ENCODE data around the gene OPTC. TPM values are rescaled to one million over a fixed set of nuclear protein-coding genes. Genes with fewer than 3 reads are reported as not detected.

Gene OPTC
- total and polyA plus RNA-seq, 9 donors, result 0.08 TPM; not detected in 8

DNA sequence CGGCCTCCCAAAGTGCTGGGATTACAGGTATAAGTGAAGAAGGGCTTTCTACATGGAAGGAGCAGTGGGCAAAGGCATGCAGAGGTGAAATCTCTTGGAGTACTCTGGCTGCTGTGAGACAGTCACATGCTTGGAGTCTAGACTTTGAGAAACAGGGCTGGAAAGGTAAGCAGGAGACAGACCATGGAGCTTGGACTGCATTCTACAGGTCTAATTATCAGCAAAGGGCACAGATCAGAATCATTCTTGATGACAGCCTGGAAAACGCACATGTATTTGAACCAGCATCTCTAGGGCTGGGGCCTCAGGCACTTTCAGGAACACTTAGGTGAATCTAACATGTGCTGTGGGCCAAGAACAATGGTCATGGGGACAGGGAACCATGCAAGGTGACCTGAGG is 25.6 kb upstream of the OPTC start:
- DNase-seq, result no peak
- Histone ChIP-seq H3K4me1 (ENCODE audit: insufficient read depth) (peaks cover 50% of the 10 kb centered on the region), H3K36me3 (no peaks in the 10 kb centered on the region), H3K27me3 (no peaks in the 10 kb centered on the region), H3K9me3 (no peaks in the 10 kb centered on the region), H3K27ac (peak overlapping the region in 1 of 2 donors; percentile 45), H3K4me3 (no peak overlapping the region)
- 94 to 95% (median 95%) methylated on average over 2 of the region's 2 CpGs for WGBS, 3 donors
- intact Hi-C loops (cut with DNase I), result no loop called here
- TF ChIP-seq EP300 (IDR thresholded peaks at IDR 0.05), result no peak

- TF ChIP-seq, protein P1, sequence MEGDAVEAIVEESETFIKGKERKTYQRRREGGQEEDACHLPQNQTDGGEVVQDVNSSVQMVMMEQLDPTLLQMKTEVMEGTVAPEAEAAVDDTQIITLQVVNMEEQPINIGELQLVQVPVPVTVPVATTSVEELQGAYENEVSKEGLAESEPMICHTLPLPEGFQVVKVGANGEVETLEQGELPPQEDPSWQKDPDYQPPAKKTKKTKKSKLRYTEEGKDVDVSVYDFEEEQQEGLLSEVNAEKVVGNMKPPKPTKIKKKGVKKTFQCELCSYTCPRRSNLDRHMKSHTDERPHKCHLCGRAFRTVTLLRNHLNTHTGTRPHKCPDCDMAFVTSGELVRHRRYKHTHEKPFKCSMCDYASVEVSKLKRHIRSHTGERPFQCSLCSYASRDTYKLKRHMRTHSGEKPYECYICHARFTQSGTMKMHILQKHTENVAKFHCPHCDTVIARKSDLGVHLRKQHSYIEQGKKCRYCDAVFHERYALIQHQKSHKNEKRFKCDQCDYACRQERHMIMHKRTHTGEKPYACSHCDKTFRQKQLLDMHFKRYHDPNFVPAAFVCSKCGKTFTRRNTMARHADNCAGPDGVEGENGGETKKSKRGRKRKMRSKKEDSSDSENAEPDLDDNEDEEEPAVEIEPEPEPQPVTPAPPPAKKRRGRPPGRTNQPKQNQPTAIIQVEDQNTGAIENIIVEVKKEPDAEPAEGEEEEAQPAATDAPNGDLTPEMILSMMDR (IDR thresholded peaks at IDR 0.05), result no peak
- TF ChIP-seq POLR2A (IDR thresholded peaks at IDR 0.05) (no peak), EP300 (IDR thresholded peaks at IDR 0.05) (no peak)
- DNase-seq, result peak in 2 of 5 donors; percentile 42 to 50
- Histone ChIP-seq H3K4me3 (no peak overlapping the region), H3K9me3 (no peaks in the 10 kb centered on the region), H3K27ac (no peak overlapping the region), H3K36me3 (no peaks in the 10 kb centered on the region), H3K4me1 (ENCODE audit: insufficient read depth) (peaks cover 43% of the 10 kb centered on the region), H3K27me3 (no peaks in the 10 kb centered on the region)
- intact Hi-C loops (cut with DNase I), result no loop called here
- 67 to 80% (median 77%) methylated on average over 5 of the region's 5 CpGs for WGBS, 3 donors
Observed at GRCh38 chr1:203470240-203470639, 23.7 kb upstream of the OPTC start.

- peak in 2 of 5 donors; percentile 32 to 33 for DNase-seq
- TF ChIP-seq, protein P1 (IDR thresholded peaks at IDR 0.05), result no peak
- TF ChIP-seq POLR2A (IDR thresholded peaks at IDR 0.05) (no peak), EP300 (IDR thresholded peaks at IDR 0.05) (no peak)
- Histone ChIP-seq H3K36me3 (no peaks in the 10 kb centered on the region), H3K9me3 (no peaks in the 10 kb centered on the region), H3K4me3 (no peak overlapping the region), H3K27me3 (no peaks in the 10 kb centered on the region), H3K4me1 (ENCODE audit: insufficient read depth) (peaks cover 28% of the 10 kb centered on the region), H3K27ac (peak overlapping the region; percentile 13 to 86)
- WGBS, 3 donors, result 81 to 87% (median 83%) methylated on average over 6 of the region's 6 CpGs
- intact Hi-C loops (cut with DNase I), result no loop called here
Observed at GRCh38 chr1:203471841-203472240, 22.1 kb upstream of the OPTC start.

DNA sequence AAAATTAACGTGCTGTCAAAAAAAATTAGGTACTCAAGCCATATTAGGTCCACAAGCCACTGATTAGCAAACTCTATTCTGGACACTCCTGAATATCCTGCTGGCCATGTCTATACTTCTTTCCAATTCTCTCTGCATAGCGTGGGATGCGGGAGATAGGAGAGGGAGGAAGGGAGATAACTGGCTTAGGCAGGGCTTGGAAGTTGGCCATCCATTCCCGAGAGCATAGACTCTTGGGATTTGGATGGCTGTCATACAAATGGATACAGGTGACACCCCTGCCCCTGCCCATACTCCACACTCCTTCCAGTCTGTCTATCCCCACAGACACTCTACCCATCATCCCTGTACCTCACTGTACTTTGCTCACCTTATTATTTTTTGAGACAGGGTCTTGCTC is 20.7 kb upstream of the OPTC start:
- 9 to 21% (median 19%) methylated on average over 4 of the region's 4 CpGs for WGBS, 3 donors
- intact Hi-C loops (cut with DNase I), result no loop called here

GRCh38 chr1:203473781-203474305 is 20.1 kb upstream of the OPTC start:
- Histone ChIP-seq H3K4me3 (no peak overlapping the region), H3K27me3 (no peaks in the 10 kb centered on the region), H3K27ac (peak overlapping the region; percentile 80 to 86), H3K36me3 (no peaks in the 10 kb centered on the region), H3K9me3 (no peaks in the 10 kb centered on the region), H3K4me1 (ENCODE audit: insufficient read depth) (peaks cover 23% of the 10 kb centered on the region)
- 66 to 72% (median 71%) methylated on average over 9 of the region's 9 CpGs for WGBS, 3 donors
- DNase-seq, result peak in 1 of 5 donors; percentile 39
- intact Hi-C loops (cut with DNase I), result no loop called here
- TF ChIP-seq EP300 (IDR thresholded peaks at IDR 0.05) (no peak), POLR2A (IDR thresholded peaks at IDR 0.05) (no peak)
- TF ChIP-seq, protein P1 (IDR thresholded peaks at IDR 0.05), result no peak

More for the DNA sequence above, 20.7 kb upstream of the OPTC start:
- Histone ChIP-seq H3K27me3 (no peaks in the 10 kb centered on the region), H3K9me3 (no peaks in the 10 kb centered on the region), H3K4me3 (no peak overlapping the region), H3K4me1 (ENCODE audit: insufficient read depth) (peaks cover 25% of the 10 kb centered on the region), H3K36me3 (no peaks in the 10 kb centered on the region), H3K27ac (peak overlapping the region; percentile 52 to 86)
- DNase-seq, result peak in 4 of 5 donors; percentile 53 to 69 (median 60)
- TF ChIP-seq, protein P1 (IDR thresholded peaks at IDR 0.05), result no peak

Data from ovary (tissue), 9 donors.